K562 (cell line): ENCODE data around the gene B3GALT6.

Experiments
- BCL6 ChIP-seq: fragments of 250-450 bp; sonication (Bioruptor Pico); IDR thresholded peaks from 2 replicates; pipeline ENCODE4 v1.4.0; 2020
- CEBPB ChIP-seq: fragments of 450-650 bp; IDR thresholded peaks from 2 replicates; pipeline ENCODE4 v1.6.1; 2016; ENCODE audit warnings: missing genetic modification characterization, missing compliant biosample characterization
- CSDE1 ChIP-seq, 2 experiments: fragments of 450-650 bp; IDR thresholded peaks; 2 replicates each; pipeline ENCODE4 v1.6.1; 2016; ENCODE audit warnings: mild to moderate bottlenecking in 1 of 2
- CTCF ChIP-seq, 3 experiments: IDR thresholded peaks in 2 of 3; conservative IDR thresholded peaks in 1 of 3; 2 replicates each; pipeline ENCODE4 v1.5.1; 2011 to 2012; ENCODE audit warnings: low read length in 3 of 3, mild to moderate bottlenecking in 3 of 3, control low read depth in 2 of 3, improper control_type of control experiment in 1 of 3, inconsistent platforms in 1 of 3, low read depth in 1 of 3, mixed read lengths in 1 of 3, moderate library complexity in 1 of 3; ENCODE audit not compliant: insufficient read depth in 2 of 3
- MECOM ChIP-seq: fragments of 250-450 bp; sonication (Bioruptor Pico); IDR thresholded peaks from 2 replicates; pipeline ENCODE4 v1.8.0; 2022; ENCODE audit warnings: inconsistent platforms
- TCF7L2 ChIP-seq: fragments of 150-350 bp; IDR thresholded peaks from 2 replicates; pipeline ENCODE4 v1.6.1; 2016; ENCODE audit warnings: low read depth, mild to moderate bottlenecking, low read length, moderate library complexity
- ZBTB33 ChIP-seq: sonication (generic); formaldehyde crosslinking; IDR thresholded peaks from 2 replicates; pipeline ENCODE4 v1.8.1; 2023; ENCODE audit warnings: mild to moderate bottlenecking, missing genetic modification reagents
- TF ChIP-seq, protein P1 (sequence below): IDR thresholded peaks from 3 replicates; pipeline ENCODE4 v1.6.1; 2011; ENCODE audit warnings: borderline replicate concordance, mild to moderate bottlenecking; ENCODE audit not compliant: insufficient read length, insufficient read depth

DNA sequence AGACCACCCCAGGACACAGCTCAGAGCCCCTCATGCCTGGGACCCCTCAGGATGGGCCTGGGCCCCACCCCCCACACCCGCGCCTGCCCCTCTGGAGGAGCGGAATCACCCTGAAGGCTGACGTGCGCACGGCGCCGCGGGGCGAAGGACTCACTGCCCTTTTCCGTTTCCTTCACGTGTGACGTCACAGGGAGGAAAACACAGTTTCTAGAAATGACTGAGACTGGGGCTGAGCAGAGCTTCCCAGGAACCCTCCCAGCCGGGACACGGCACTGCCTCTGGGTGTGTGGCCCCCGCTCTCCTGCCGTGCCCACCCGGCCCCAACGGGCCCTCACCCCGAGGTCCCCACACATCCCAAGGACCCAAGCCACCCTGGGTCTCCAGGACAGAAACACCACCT is 12.7 kb upstream of the B3GALT6 start:
- TF ChIP-seq CTCF (IDR thresholded peaks at IDR 0.05 in 2 of 3, conservative IDR thresholded peaks at IDR 0.05 in 1 of 3; ENCODE audit: insufficient read depth in 2 of 3, low read depth in 1 of 3, low read length in 3 of 3) (no peak), TCF7L2 (no peak), MECOM (CRISPR knock-in tag) (no peak), ZBTB33 (CRISPR knock-in tag) (no peak), BCL6 (CRISPR knock-in tag) (no peak), CSDE1 (IDR thresholded peaks at IDR 0.05) (no peak), CEBPB (no peak)
- TF ChIP-seq, protein P1, sequence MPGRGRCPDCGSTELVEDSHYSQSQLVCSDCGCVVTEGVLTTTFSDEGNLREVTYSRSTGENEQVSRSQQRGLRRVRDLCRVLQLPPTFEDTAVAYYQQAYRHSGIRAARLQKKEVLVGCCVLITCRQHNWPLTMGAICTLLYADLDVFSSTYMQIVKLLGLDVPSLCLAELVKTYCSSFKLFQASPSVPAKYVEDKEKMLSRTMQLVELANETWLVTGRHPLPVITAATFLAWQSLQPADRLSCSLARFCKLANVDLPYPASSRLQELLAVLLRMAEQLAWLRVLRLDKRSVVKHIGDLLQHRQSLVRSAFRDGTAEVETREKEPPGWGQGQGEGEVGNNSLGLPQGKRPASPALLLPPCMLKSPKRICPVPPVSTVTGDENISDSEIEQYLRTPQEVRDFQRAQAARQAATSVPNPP, result no peak
